H1 (cell line): Measurements from ENCODE around the gene TOMM40L. TPM values are rescaled to one million over a fixed set of nuclear protein-coding genes. Genes with fewer than 3 reads are reported as not detected.

ENCODE experiments used
- CTCF ChIA-PET: fragments of 300-600 bp; sonication (Branson Sonifier 250); formaldehyde crosslinking; loops from one replicate; lab custom pipeline; 2021; ENCODE audit not compliant: partially characterized antibody; lab: Charles Lee
- POLR2A ChIA-PET: fragments of 300-600 bp; sonication (Branson Sonifier 250); formaldehyde crosslinking; loops from one replicate; lab custom pipeline; 2021; ENCODE audit warnings: inconsistent platforms; ENCODE audit not compliant: partially characterized antibody; lab: Charles Lee
- DNase-seq, 2 experiments: peaks; one replicate each; pipeline versions ENCODE4 v3.0.0 to v3.0.0-alpha.2; 2010 to 2022; ENCODE audit warnings: low spot score in 2 of 2, low read depth in 1 of 2, mixed read lengths in 1 of 2
- FAIRE-seq: peaks from 2 replicates; lab custom pipeline; 2011; peaks lifted over from hg19 to GRCh38; lab: Jason Lieb, UNC
- H2AFZ ChIP-seq: 2 replicates; pipeline ENCODE4 v1.8.1; 2012; ENCODE audit warnings: low read length, inconsistent platforms
- H2AK5ac ChIP-seq: 2 replicates; pipeline ENCODE4 v1.6.1; 2013; ENCODE audit warnings: low read depth, low read length
- H2BK120ac ChIP-seq: replicated peaks from 2 replicates; pipeline ENCODE3; 2013; ENCODE audit warnings: low read depth, low read length, inconsistent platforms
- H2BK12ac ChIP-seq: 2 replicates; pipeline ENCODE4 v1.6.1; 2013; ENCODE audit warnings: low read depth, low read length
- H2BK15ac ChIP-seq: 2 replicates; pipeline ENCODE4 v1.6.1; 2013; ENCODE audit warnings: low read length
- H2BK20ac ChIP-seq: 2 replicates; pipeline ENCODE4 v1.6.1; 2013; ENCODE audit warnings: low read length
- H2BK5ac ChIP-seq: 2 replicates; pipeline ENCODE4 v1.6.1; 2013; ENCODE audit warnings: low read depth, low read length
- H3K14ac ChIP-seq: 2 replicates; pipeline ENCODE4 v1.6.1; 2013; ENCODE audit warnings: inconsistent platforms; ENCODE audit not compliant: insufficient read length
- H3K18ac ChIP-seq: 2 replicates; pipeline ENCODE4 v1.6.1; 2013; ENCODE audit warnings: low read length; ENCODE audit errors: extremely low read depth
- H3K23ac ChIP-seq: 2 replicates; pipeline ENCODE4 v1.6.1; 2013; ENCODE audit warnings: inconsistent platforms; ENCODE audit not compliant: insufficient read length
- H3K23me2 ChIP-seq: 2 replicates; pipeline ENCODE4 v1.6.1; 2013; ENCODE audit warnings: low read depth, low read length
- H3K27ac ChIP-seq: 2 replicates; pipeline ENCODE4 v1.6.1; 2011; ENCODE audit warnings: low read depth, low read length, inconsistent platforms
- H3K27me3 ChIP-seq, 4 experiments: replicated peaks in 1 of 4; 1 replicate in 1 of 4; 2 replicates in 3 of 4; pipeline versions ENCODE4 v1.6.1 to v1.8.1; 2011 to 2013; ENCODE audit warnings: low read length in 3 of 4, mild to moderate bottlenecking in 3 of 4, inconsistent platforms in 2 of 4, mixed read lengths in 2 of 4, moderate library complexity in 1 of 4; ENCODE audit not compliant: control insufficient read depth in 3 of 4, insufficient read depth in 3 of 4; ENCODE audit errors: extremely low read depth in 1 of 4
- H3K36me3 ChIP-seq, 4 experiments: 2 replicates each; pipeline versions ENCODE4 v1.6.1 to v1.8.1; 2011 to 2013; ENCODE audit warnings: mild to moderate bottlenecking in 4 of 4, low read length in 3 of 4, moderate library complexity in 2 of 4, control low read depth in 1 of 4, inconsistent platforms in 1 of 4; ENCODE audit not compliant: insufficient read depth in 4 of 4, control insufficient read depth in 2 of 4
- H3K4ac ChIP-seq: replicated peaks from 2 replicates; pipeline ENCODE3; 2013; ENCODE audit warnings: low read length, low read depth, mixed read lengths, inconsistent platforms; ENCODE audit not compliant: insufficient read length
- H3K4me1 ChIP-seq, 4 experiments: replicated peaks in 1 of 4; 1 replicate in 1 of 4; 2 replicates in 3 of 4; pipeline versions ENCODE4 v1.6.1 to v1.8.1; 2011 to 2013; ENCODE audit warnings: low read length in 3 of 4, inconsistent platforms in 2 of 4, mixed read lengths in 1 of 4; ENCODE audit not compliant: insufficient read depth in 4 of 4, control insufficient read depth in 3 of 4
- H3K4me2 ChIP-seq, 2 experiments: 2 replicates each; pipeline versions ENCODE4 v1.6.1 to v1.8.1; 2011 to 2013; ENCODE audit warnings: low read depth in 2 of 2, low read length in 2 of 2, control low read depth in 1 of 2, inconsistent platforms in 1 of 2, mild to moderate bottlenecking in 1 of 2; ENCODE audit not compliant: insufficient read depth in 1 of 2
- H3K4me3 ChIP-seq, 4 experiments: fragments of 200-600, 300-600 bp in 1 of 4; sonication (generic), shearing (Covaris generic), sonication (Bioruptor Twin) in 1 of 4; 2 replicates each; pipeline versions ENCODE4 v1.5.1 to v1.8.1; 2011 to 2016; ENCODE audit warnings: low read length in 4 of 4, low read depth in 3 of 4, control low read depth in 2 of 4, inconsistent platforms in 2 of 4, mild to moderate bottlenecking in 2 of 4, mixed read lengths in 1 of 4, moderate library complexity in 1 of 4; ENCODE audit not compliant: insufficient read depth in 2 of 4; ENCODE audit errors: extremely low read depth in 1 of 4
- H3K56ac ChIP-seq: replicated peaks from 2 replicates; pipeline ENCODE3; 2013; ENCODE audit warnings: low read depth, mild to moderate bottlenecking, mixed read lengths, low read length, inconsistent platforms; ENCODE audit not compliant: insufficient read length
- H3K79me1 ChIP-seq: 2 replicates; pipeline ENCODE4 v1.6.1; 2013; ENCODE audit warnings: low read depth, low read length, control low read depth
- H3K79me2 ChIP-seq, 2 experiments: 2 replicates each; pipeline versions ENCODE4 v1.6.1 to v1.8.1; 2012 to 2013; ENCODE audit warnings: low read length in 2 of 2, mild to moderate bottlenecking in 2 of 2, inconsistent platforms in 1 of 2; ENCODE audit not compliant: insufficient read depth in 2 of 2, control insufficient read depth in 1 of 2
- H3K9ac ChIP-seq, 4 experiments: replicated peaks in 1 of 4; 1 replicate in 1 of 4; 2 replicates in 3 of 4; pipeline versions ENCODE4 v1.6.1 to v1.8.1; 2011 to 2013; ENCODE audit warnings: low read depth in 3 of 4, low read length in 3 of 4, control low read depth in 2 of 4, mild to moderate bottlenecking in 2 of 4, moderate library complexity in 2 of 4, inconsistent platforms in 1 of 4; ENCODE audit errors: extremely low read depth in 1 of 4
- H3K9me3 ChIP-seq, 2 experiments: 2 replicates each; pipeline versions ENCODE4 v1.6.1 to v1.8.1; 2012 to 2013; ENCODE audit warnings: mild to moderate bottlenecking in 2 of 2, moderate library complexity in 2 of 2, control low read depth in 1 of 2, inconsistent platforms in 1 of 2, low read depth in 1 of 2, low read length in 1 of 2, mixed read lengths in 1 of 2; ENCODE audit not compliant: insufficient read depth in 2 of 2
- H4K20me1 ChIP-seq, 2 experiments: replicated peaks in 1 of 2; 2 replicates each; pipeline versions ENCODE3 to v1.8.1; 2011 to 2013; ENCODE audit warnings: inconsistent platforms in 2 of 2, low read length in 2 of 2, mild to moderate bottlenecking in 1 of 2; ENCODE audit not compliant: insufficient read depth in 2 of 2, control insufficient read depth in 1 of 2
- H4K5ac ChIP-seq: 2 replicates; pipeline ENCODE4 v1.6.1; 2013; ENCODE audit warnings: low read length, low read depth, mixed read lengths, inconsistent platforms; ENCODE audit not compliant: insufficient read length
- H4K8ac ChIP-seq: 2 replicates; pipeline ENCODE4 v1.8.0; 2013; ENCODE audit warnings: mild to moderate bottlenecking, moderate library complexity, low read length, inconsistent platforms; ENCODE audit not compliant: insufficient read depth; ENCODE audit errors: extremely low read depth
- H4K91ac ChIP-seq: replicated peaks from 2 replicates; pipeline ENCODE3; 2013; ENCODE audit warnings: low read length, mixed read lengths, inconsistent platforms; ENCODE audit not compliant: insufficient read length
- BRCA1 ChIP-seq: IDR thresholded peaks from 2 replicates; pipeline ENCODE4 v1.6.1; 2012; ENCODE audit warnings: low read depth, low read length, improper control_type of control experiment
- CBX5 ChIP-seq: fragments of 300-800, 300-1000 bp; sonication (generic); IDR thresholded peaks from 2 replicates; pipeline ENCODE4 v1.7.1; 2016; ENCODE audit warnings: antibody characterized with exemption, low read length, low read depth
- CHD1 ChIP-seq: IDR thresholded peaks from 2 replicates; pipeline ENCODE4 v1.6.1; 2012; ENCODE audit warnings: low read depth, low read length, improper control_type of control experiment
- EZH2 ChIP-seq: fragments of 200-600 bp; sonication (generic); IDR thresholded peaks from 2 replicates; pipeline ENCODE4 v1.7.1; 2012; ENCODE audit warnings: low read depth, mild to moderate bottlenecking, moderate library complexity, low read length, inconsistent platforms; ENCODE audit not compliant: severe bottlenecking
- HDAC2 ChIP-seq, 2 experiments: fragments of 300-600 bp in 1 of 2; sonication (generic) in 1 of 2; IDR thresholded peaks; 2 replicates each; pipeline ENCODE4 v1.6.1; 2011 to 2012; ENCODE audit warnings: low read depth in 2 of 2, low read length in 2 of 2, mild to moderate bottlenecking in 2 of 2, moderate library complexity in 2 of 2, borderline replicate concordance in 1 of 2, inconsistent platforms in 1 of 2
- PHF8 ChIP-seq: fragments of 200-600 bp; sonication (generic); conservative IDR thresholded peaks from 2 replicates; pipeline ENCODE4 v1.7.1; 2012; ENCODE audit warnings: low read depth, mild to moderate bottlenecking, inconsistent platforms, low read length, moderate library complexity
- SIN3A ChIP-seq, 2 experiments: IDR thresholded peaks in 1 of 2; conservative IDR thresholded peaks in 1 of 2; 2 replicates each; pipeline ENCODE4 v1.6.1; 2011 to 2012; ENCODE audit warnings: low read length in 2 of 2, improper control_type of control experiment in 1 of 2, low read depth in 1 of 2, mild to moderate bottlenecking in 1 of 2
- TAF1 ChIP-seq: IDR thresholded peaks from 2 replicates; pipeline ENCODE4 v1.6.1; 2011; ENCODE audit warnings: mild to moderate bottlenecking, low read depth, low read length
- TBP ChIP-seq: IDR thresholded peaks from 2 replicates; pipeline ENCODE4 v1.6.1; 2011; ENCODE audit warnings: low read depth, low read length, improper control_type of control experiment
- WGBS, 2 experiments: shearing (Covaris generic) in 1 of 2; methylation state at CpG; one replicate each; pipeline versions ENCODE4 v1.1.6 to v1.1.7; 2013 to 2015; ENCODE audit warnings: low lambda C conversion rate in 2 of 2, mixed read lengths in 2 of 2, inconsistent platforms in 1 of 2, low coverage in 1 of 2, missing lambda C conversion rate in 1 of 2; ENCODE audit not compliant: insufficient replicate concordance in 2 of 2, insufficient coverage in 1 of 2, insufficient read length in 1 of 2; ENCODE audit errors: extremely low coverage in 1 of 2, missing lambda C conversion rate in 1 of 2; 5-methylcytosine and 5-hydroxymethylcytosine counted together
- polyA plus RNA-seq, 7 experiments: library from polyadenylated mRNA; depleted of rRNA in 3 of 7; stranded (reverse) in 5 of 7; unstranded in 2 of 7; fragments of >200 nt in 5 of 7; fragments of 200-250 nt in 2 of 7; gene quantifications; 1 replicate in 5 of 7; 2 replicates in 1 of 7; 4 replicates in 1 of 7; pipeline versions ENCODE4 v1.2.1 to v1.2.3, GENCODE V29; 2011 to 2013; ENCODE audit warnings: missing spikeins in 2 of 7, mixed read lengths in 2 of 7
- total RNA-seq: library from RNA; stranded (reverse); fragmentation: NEBNext Ultra II Directional; extraction: Animal tissue kit (Norgen Biotek cat#: 25700); gene quantifications from 2 replicates; pipeline ENCODE4 v1.2.1, GENCODE V29; 2021

TOMM40L gene
- total and polyA plus RNA-seq, 2 of the 8 experiments (the other 6 are each of a cell fraction or from before 2014, with no cell fraction given) = 11.4 to 15.0 TPM

DNA sequence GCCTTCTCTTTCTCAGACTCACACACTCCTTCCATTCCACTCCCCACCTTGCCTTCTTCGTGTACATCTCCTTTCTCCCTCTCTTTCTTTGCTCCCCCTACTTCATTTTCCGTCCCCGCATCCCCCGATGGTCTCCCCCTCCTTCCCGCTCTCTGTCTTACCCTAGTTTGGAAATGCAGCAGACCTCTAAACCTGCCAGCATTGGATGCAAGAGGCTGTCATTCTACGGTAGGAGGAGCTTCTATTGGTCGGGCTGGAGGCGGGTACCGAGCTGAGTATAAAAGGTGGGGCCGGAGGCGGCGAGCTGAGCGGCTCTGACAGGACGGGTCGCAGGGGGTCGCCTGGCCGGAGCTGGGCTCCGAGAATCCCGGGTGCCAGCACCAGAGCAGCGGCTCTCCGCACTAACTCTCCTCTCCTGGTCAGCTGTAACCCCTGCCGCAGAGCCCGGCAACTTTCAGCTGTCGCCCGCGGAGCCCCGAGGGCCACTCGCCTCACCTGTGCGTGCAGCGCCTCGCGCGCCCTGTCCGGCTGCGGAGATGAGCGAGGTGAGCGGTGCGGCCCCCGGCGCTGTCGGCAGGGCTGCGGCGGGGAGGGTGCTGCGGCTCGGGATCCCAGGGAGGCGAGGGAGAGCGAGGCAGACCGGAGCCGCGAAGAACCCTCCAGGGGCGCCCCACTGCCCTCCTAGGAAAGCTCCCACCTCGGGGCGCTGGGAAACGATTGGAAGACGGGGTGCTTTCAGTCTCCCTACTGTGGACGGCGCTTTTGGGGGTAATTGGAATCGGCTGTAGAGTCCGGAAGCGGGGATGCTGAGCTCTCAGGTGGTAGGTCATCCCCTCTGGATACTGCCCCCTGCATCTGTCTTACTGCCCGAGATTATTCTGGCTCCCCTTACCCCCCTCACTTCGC, 32.8 kb downstream of the TOMM40L start, which contains the start of gene PCP4L1:
TSS of gene PCP4L1 (plus strand) at position 307 of the 906 bp plus-strand sequence. CDS start at position 537, 230 bp downstream.
- ChIA-PET POLR2A (interaction anchor here (0.7 to 3.6 kb wide), 15 partner anchors 8 to 64 kb away, joined by 3 to 23 read pairs (median 3); partner anchors contain the start of gene SDHC), CTCF (interaction anchor here (0.9 to 5.8 kb wide), 13 partner anchors 10 to 60 kb away, joined by 3 to 67 read pairs (median 5); partner anchors contain the start of genes ADAMTS4, NDUFS2 and TOMM40L)
- Histone ChIP-seq H3K4me2 (peak within 1 kb of the TSS; percentile 79 to 94), H2BK15ac (no peak within 1 kb of the TSS), H3K9me3 (peaks cover 11 to 12% of the 10 kb centered on the region in 2 experiments), H3K23me2 (peaks cover 9% of the 10 kb centered on the region), H2BK5ac (no peak within 1 kb of the TSS), H3K27ac (no peak within 1 kb of the TSS), H3K36me3 (peaks cover 0 to 3% (median 0%) of the 10 kb centered on the region in 4 experiments; a peak in 1 of 8 replicates), H4K8ac (no peak within 1 kb of the TSS; the same call in 1 of the 2 replicates), H3K56ac (no peak within 1 kb of the TSS), H3K79me1 (no peaks in the 10 kb centered on the region), H3K27me3 (peaks cover 7 to 25% (median 22%) of the 10 kb centered on the region in 4 experiments), H4K20me1 (no peaks in the 10 kb centered on the region), H3K14ac (no peak within 1 kb of the TSS), H2BK12ac (peak within 1 kb of the TSS; percentile 18; the same call in 1 of the 2 replicates), H2BK20ac (no peak within 1 kb of the TSS), H3K4me3 (peak within 1 kb of the TSS; percentile 51 to 68 (median 64)), H3K23ac (no peak within 1 kb of the TSS), H2AFZ (peak within 1 kb of the TSS; percentile 92), H2BK120ac (no peak within 1 kb of the TSS), H4K5ac (no peak within 1 kb of the TSS), H2AK5ac (no peak within 1 kb of the TSS), H3K9ac (peak within 1 kb of the TSS in 1 of 4 experiments; percentile 18; a peak in 1 of 7 replicates), H3K18ac (0 out of 2 replicates have a peak within 1 kb of the TSS, but pooled peaks have one; percentile 17), H3K4ac (no peak within 1 kb of the TSS), H4K91ac (no peak within 1 kb of the TSS), H3K79me2 (no peaks in the 10 kb centered on the region), H3K4me1 (peaks cover 0 to 8% (median 3%) of the 10 kb centered on the region in 4 experiments; a peak in 3 of 7 replicates)
- FAIRE-seq (peak; percentile 39), DNase-seq (peak; percentile 68 to 91)
- 2% methylated on average over 55 of the region's 62 CpGs; no CpG with 5 or more reads in 1 of the 2 experiments for WGBS, 2 experiments
- TF ChIP-seq EZH2 (peak; percentile 51), HDAC2 (IDR thresholded peaks at IDR 0.05; ENCODE audit: borderline replicate concordance in 1 of 2, low read depth in 2 of 2, low read length in 2 of 2) (0 out of 4 replicates have a peak, but pooled peaks of 1 of the 2 experiments have one; percentile 60), CHD1 (no peak), BRCA1 (no peak), CBX5 (no peak), TBP (peak; percentile 94), SIN3A (conservative IDR thresholded peaks at IDR 0.05 in 1 of 2, IDR thresholded peaks at IDR 0.05 in 1 of 2; ENCODE audit: low read depth in 1 of 2, low read length in 2 of 2) (peak; percentile 24 to 77; a peak in 1 of 4 replicates), PHF8 (peak; percentile 71), TAF1 (peak; percentile 60; the same call in 1 of the 2 replicates)
